Mesothelial cell of epicardium (in vitro differentiated cells): Measurements from ENCODE around the gene GEMIN7. TPM values are rescaled to one million over a fixed set of nuclear protein-coding genes. Genes with fewer than 3 reads are reported as not detected.

Experiments used
- DNase-seq, 2 experiments: peaks; one replicate each; pipeline ENCODE4 v3.0.0; 2021; ENCODE audit warnings: low spot score in 2 of 2; ENCODE audit not compliant: unreplicated experiment in 2 of 2
- H3K27ac Mint-ChIP-seq: 2 replicates; pipeline ENCODE4 v1.8.0; 2021; ENCODE audit warnings: mixed read lengths
- H3K27me3 Mint-ChIP-seq: 2 replicates; pipeline ENCODE4 v1.8.0; 2021; ENCODE audit warnings: low read depth, mixed read lengths
- H3K36me3 Mint-ChIP-seq: 2 replicates; pipeline ENCODE4 v1.8.0; 2021; ENCODE audit warnings: mixed read lengths
- H3K4me1 Mint-ChIP-seq: 2 replicates; pipeline ENCODE4 v1.8.0; 2021; ENCODE audit warnings: mixed read lengths
- H3K4me3 Mint-ChIP-seq: 2 replicates; pipeline ENCODE4 v1.8.0; 2021; ENCODE audit warnings: mild to moderate bottlenecking, moderate library complexity, mixed read lengths
- H3K9me3 Mint-ChIP-seq: 2 replicates; pipeline ENCODE4 v1.8.0; 2021; ENCODE audit warnings: mixed read lengths
- total RNA-seq: library from RNA; stranded (reverse); gene quantifications from 3 replicates; pipeline ENCODE4 v1.2.1, GENCODE V29; 2021
- TF ChIP-seq, protein P1 (sequence below): fragments of 200-600 bp; sonication (generic); IDR thresholded peaks from one replicate; pipeline ENCODE4 v1.5.0; 2021; ENCODE audit warnings: antibody characterized with exemption; ENCODE audit not compliant: unreplicated experiment

Gene GEMIN7
- total RNA-seq, 1 donor from 2014 or later: 27.5 TPM

DNA sequence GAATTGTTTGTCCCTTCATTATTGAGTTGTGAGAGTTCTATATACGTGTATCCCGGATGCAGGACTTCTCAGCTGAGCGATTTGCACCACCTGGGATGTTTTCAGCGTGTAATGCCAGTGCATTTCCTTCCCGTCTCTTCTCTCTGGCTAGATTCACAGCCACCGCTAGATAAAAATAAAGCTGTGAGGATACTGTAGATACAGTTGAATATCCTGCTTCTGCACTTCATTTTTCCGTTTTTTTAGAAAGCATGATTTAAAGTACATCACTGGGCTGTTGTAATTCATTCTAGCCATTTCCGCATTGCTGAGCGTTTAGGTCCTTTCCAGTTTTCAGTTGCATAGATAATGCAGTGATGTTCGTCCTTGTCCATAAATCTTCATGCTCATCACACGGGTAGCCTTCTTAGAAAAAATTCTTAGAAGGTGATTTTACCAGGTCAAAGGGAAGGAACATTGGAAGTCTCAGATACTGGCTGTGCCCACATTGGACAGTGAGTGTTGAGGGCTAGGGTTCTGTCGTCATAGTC, 28.6 kb downstream of the GEMIN7 start:
- H3K4me1 Mint-ChIP-seq: peaks cover 21% of the 10 kb centered on the region
- no peaks in the 10 kb centered on the region for H3K9me3 Mint-ChIP-seq
- H3K36me3 Mint-ChIP-seq: no peaks in the 10 kb centered on the region
- H3K27me3 Mint-ChIP-seq: no peaks in the 10 kb centered on the region
- peak overlapping the region; percentile 61 for H3K27ac Mint-ChIP-seq
- TF ChIP-seq, protein P1, sequence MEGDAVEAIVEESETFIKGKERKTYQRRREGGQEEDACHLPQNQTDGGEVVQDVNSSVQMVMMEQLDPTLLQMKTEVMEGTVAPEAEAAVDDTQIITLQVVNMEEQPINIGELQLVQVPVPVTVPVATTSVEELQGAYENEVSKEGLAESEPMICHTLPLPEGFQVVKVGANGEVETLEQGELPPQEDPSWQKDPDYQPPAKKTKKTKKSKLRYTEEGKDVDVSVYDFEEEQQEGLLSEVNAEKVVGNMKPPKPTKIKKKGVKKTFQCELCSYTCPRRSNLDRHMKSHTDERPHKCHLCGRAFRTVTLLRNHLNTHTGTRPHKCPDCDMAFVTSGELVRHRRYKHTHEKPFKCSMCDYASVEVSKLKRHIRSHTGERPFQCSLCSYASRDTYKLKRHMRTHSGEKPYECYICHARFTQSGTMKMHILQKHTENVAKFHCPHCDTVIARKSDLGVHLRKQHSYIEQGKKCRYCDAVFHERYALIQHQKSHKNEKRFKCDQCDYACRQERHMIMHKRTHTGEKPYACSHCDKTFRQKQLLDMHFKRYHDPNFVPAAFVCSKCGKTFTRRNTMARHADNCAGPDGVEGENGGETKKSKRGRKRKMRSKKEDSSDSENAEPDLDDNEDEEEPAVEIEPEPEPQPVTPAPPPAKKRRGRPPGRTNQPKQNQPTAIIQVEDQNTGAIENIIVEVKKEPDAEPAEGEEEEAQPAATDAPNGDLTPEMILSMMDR: no peak
- H3K4me3 Mint-ChIP-seq: no peak overlapping the region
- no peak for DNase-seq

DNA sequence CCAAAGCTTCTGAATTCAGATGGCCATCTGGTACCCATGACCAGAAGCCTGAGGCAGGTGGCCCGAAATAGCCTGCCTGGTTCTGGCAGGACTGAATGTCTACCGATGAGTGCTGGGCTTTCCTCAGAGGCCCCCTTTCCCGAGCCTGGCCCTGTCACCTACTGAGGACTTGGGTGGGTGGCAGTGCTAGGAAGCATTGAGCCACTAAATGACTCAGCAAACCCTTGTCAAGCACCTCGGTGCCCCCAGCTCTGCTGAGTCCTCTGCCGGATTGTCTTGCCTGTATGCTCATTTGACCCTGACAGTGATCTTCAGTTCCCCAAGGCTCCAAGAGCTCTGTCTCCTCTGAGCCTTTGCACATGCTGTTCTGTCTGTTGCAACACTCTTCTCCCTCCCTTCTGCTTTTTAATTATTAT, 31.8 kb downstream of the GEMIN7 start:
- H3K4me3 Mint-ChIP-seq: no peak overlapping the region
- no peak overlapping the region for H3K27ac Mint-ChIP-seq
- no peaks in the 10 kb centered on the region for H3K27me3 Mint-ChIP-seq
- no peaks in the 10 kb centered on the region for H3K9me3 Mint-ChIP-seq
- H3K36me3 Mint-ChIP-seq: no peaks in the 10 kb centered on the region
- H3K4me1 Mint-ChIP-seq: peaks cover 25% of the 10 kb centered on the region
- TF ChIP-seq, protein P1: no peak
- DNase-seq: no peak

DNA sequence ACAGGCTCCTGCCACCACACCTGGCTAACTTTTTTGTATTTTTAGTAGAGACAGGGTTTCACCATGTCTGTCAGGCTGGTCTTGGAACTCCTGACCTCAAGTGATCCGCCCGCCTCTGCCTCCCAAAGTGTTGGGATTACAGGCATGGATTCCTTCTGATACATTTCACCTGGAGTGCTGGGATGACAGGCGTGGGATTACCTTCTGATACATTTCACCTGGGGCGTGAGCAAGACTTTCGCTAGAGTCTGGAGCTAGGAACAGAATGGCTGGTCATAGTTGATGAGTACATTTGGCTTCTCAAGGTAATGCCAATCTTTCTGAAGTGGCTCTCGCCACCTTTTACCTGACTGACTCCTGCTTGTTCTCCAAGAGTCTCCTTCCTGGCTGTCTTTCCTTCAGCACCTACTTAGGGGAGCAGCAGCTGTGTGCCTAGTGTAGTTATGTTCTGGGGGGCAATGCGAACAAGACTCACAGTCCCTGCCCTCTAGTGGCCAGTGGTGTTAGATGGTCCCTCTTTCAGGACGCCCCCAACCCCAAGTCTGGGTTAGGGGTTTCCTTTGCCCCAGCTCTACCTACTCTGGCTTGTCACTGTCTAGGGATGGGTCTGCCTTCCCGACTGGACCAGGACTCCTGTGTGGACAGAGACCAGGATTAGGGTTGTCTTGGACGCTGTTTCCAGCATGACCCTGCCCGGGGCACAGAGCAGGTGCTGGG, 33.2 kb downstream of the GEMIN7 start:
- Mint-ChIP-seq H3K4me1 (peaks cover 32% of the 10 kb centered on the region), H3K27ac (peak overlapping the region; percentile 25), H3K9me3 (no peaks in the 10 kb centered on the region), H3K36me3 (no peaks in the 10 kb centered on the region), H3K4me3 (no peak overlapping the region), H3K27me3 (no peaks in the 10 kb centered on the region)
- TF ChIP-seq, protein P1: no peak
- DNase-seq: no peak

DNA sequence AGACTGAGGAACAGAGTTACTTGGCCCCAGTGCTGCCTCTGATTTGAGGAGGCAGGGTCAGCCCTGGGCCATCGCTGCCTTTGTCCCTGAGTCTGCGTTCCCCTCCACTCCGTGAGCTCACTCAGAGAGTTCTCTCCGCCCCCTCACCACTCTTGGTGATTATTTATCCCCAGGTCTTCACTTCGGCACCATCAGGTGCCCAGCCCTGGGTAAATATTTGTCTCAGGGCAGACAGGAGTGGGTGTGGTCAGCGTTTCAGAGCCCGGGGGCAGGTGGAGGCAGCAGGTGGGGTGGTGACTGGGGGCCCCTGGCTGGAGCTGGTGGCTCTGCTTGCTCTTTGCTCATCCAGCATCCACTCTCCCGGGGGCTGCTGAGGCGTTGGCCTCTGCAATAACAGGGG, 34.6 kb downstream of the GEMIN7 start:
- Mint-ChIP-seq H3K4me1 (peaks cover 33% of the 10 kb centered on the region), H3K36me3 (no peaks in the 10 kb centered on the region), H3K4me3 (no peak overlapping the region), H3K27ac (peak overlapping the region; percentile 87), H3K9me3 (no peaks in the 10 kb centered on the region), H3K27me3 (no peaks in the 10 kb centered on the region)
- no peak for DNase-seq
- TF ChIP-seq, protein P1: no peak

DNA sequence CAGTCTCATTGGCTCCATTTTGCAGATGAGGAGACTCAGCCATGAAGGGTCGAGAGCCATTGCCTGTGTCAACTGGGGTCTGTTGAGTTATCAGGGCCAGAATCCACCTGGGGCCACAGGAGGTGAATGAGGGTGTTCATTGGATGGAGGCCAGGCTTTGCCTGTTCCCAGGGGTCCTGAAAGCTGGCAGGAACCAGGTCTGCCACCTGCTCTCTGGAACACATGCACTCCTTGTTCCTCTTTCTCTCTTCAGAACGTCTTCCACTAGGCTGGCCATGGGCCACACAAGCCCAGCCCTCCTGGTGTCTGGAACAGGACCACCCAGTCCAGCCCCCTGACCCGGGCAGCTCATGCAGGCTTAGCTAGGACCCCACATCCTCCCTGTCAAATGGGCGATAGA, 35.1 kb downstream of the GEMIN7 start:
- Mint-ChIP-seq H3K27me3 (no peaks in the 10 kb centered on the region), H3K4me3 (no peak overlapping the region), H3K36me3 (no peaks in the 10 kb centered on the region), H3K9me3 (no peaks in the 10 kb centered on the region), H3K4me1 (peaks cover 33% of the 10 kb centered on the region), H3K27ac (peak overlapping the region; percentile 87)
- no peak for DNase-seq
- TF ChIP-seq, protein P1: no peak
